Measurements from ENCODE around the gene DUSP8. TPM values are rescaled to one million over a fixed set of nuclear protein-coding genes. Genes with fewer than 3 reads are reported as not detected.

The DUSP8 gene
- total RNA-seq, 1 experiment from 2014 or later: 2.4 TPM

GRCh38 chr11:1529774-1530173 lies 42.3 kb downstream of the DUSP8 start (continued):
- TF ChIP-seq ZSCAN18 (CRISPR knock-in tag; IDR thresholded peaks at IDR 0.05) (no peak), E2F4 (CRISPR knock-in tag; IDR thresholded peaks at IDR 0.05; ENCODE audit: borderline replicate concordance, low read depth) (no peak), MAX (CRISPR knock-in tag; IDR thresholded peaks at IDR 0.05) (no peak)

GRCh38 chr11:1529286-1529685 lies 42.8 kb downstream of the DUSP8 start:
- H3K36me3 Mint-ChIP-seq: no peaks in the 10 kb centered on the region
- ATAC-seq (no peak), DNase-seq (ENCODE audit: low spot score) (no peak)
- no peak overlapping the region; the same call in 1 of the 2 replicates for H3K27ac Mint-ChIP-seq
- no peaks in the 10 kb centered on the region for H3K9me3 Mint-ChIP-seq
- ChIA-PET POLR2A (no interaction called here), CTCF (interaction anchor here (0.6 to 1.2 kb wide), 4 partner anchors 13 to 24 kb away, joined by 3 to 6 read pairs (median 3); no protein-coding TSS in a partner anchor)
- H3K4me1 Mint-ChIP-seq: no peaks in the 10 kb centered on the region
- TF ChIP-seq ZNF423 (CRISPR knock-in tag; IDR thresholded peaks at IDR 0.05) (no peak), CBFB (CRISPR knock-in tag; IDR thresholded peaks at IDR 0.05; ENCODE audit: low read depth) (no peak), ATF1 (CRISPR knock-in tag; IDR thresholded peaks at IDR 0.05) (no peak), GABPB1 (CRISPR knock-in tag; IDR thresholded peaks at IDR 0.05) (no peak), NFATC4 (CRISPR knock-in tag; IDR thresholded peaks at IDR 0.05) (no peak)
- H3K4me3 Mint-ChIP-seq: no peak overlapping the region
- H3K27me3 Mint-ChIP-seq (ENCODE audit: low read depth): no peaks in the 10 kb centered on the region

- ATAC-seq: no peak
- no peaks in the 10 kb centered on the region for H3K27me3 Mint-ChIP-seq (ENCODE audit: low read depth)
- no peak overlapping the region for H3K4me3 Mint-ChIP-seq
- H3K36me3 Mint-ChIP-seq: no peaks in the 10 kb centered on the region
- POLR2A ChIA-PET: no interaction called here
- no peaks in the 10 kb centered on the region for H3K4me1 Mint-ChIP-seq
- no peak overlapping the region for H3K27ac Mint-ChIP-seq
- CTCF ChIA-PET: interaction anchor here (0.6 to 0.9 kb wide), 2 partner anchors 13 to 18 kb away, joined by 3 read pairs; no protein-coding TSS in a partner anchor
- no peak for DNase-seq (ENCODE audit: low spot score)
- no peak for TF ChIP-seq GRHL2 (CRISPR knock-in tag; IDR thresholded peaks at IDR 0.05; ENCODE audit: insufficient replicate concordance, severe bottlenecking)
- no peak for TF ChIP-seq NR1H2 (CRISPR knock-in tag; IDR thresholded peaks at IDR 0.05)
- TF ChIP-seq ERG (CRISPR knock-in tag; IDR thresholded peaks at IDR 0.05): no peak
- TF ChIP-seq IRF2 (CRISPR knock-in tag; IDR thresholded peaks at IDR 0.05; ENCODE audit: borderline replicate concordance, low read depth): no peak
- no peak for TF ChIP-seq STAT6 (CRISPR knock-in tag; conservative IDR thresholded peaks at IDR 0.05; ENCODE audit: low read depth)
- TF ChIP-seq OVOL2 (CRISPR knock-in tag; IDR thresholded peaks at IDR 0.05; ENCODE audit: borderline replicate concordance): no peak
- no peaks in the 10 kb centered on the region for H3K9me3 Mint-ChIP-seq
Observed at GRCh38 chr11:1528710-1529109, 43.4 kb downstream of the DUSP8 start.

- CTCF ChIA-PET: interaction anchor here (0.9 to 3.9 kb wide), 3 partner anchors 12 to 44 kb away, joined by 3 to 19 read pairs (median 3); no protein-coding TSS in a partner anchor
- Mint-ChIP-seq H3K36me3 (no peaks in the 10 kb centered on the region), H3K27me3 (ENCODE audit: low read depth) (no peaks in the 10 kb centered on the region), H3K27ac (no peak overlapping the region), H3K9me3 (no peaks in the 10 kb centered on the region), H3K4me1 (no peaks in the 10 kb centered on the region), H3K4me3 (no peak overlapping the region)
- POLR2A ChIA-PET: no interaction called here
- no peak for TF ChIP-seq E2F4 (CRISPR knock-in tag; IDR thresholded peaks at IDR 0.05; ENCODE audit: borderline replicate concordance, low read depth)
- no peak for TF ChIP-seq USF2 (CRISPR knock-in tag; IDR thresholded peaks at IDR 0.05)
- TF ChIP-seq ZBTB43 (CRISPR knock-in tag; IDR thresholded peaks at IDR 0.05): no peak
- no peak for ATAC-seq
- no peak for DNase-seq (ENCODE audit: low spot score)
Observed at GRCh38 chr11:1526785-1527184, 45.3 kb downstream of the DUSP8 start.

Data from WTC11 (cell line).